ENCODE measurements around the gene BMPER.

DNA sequence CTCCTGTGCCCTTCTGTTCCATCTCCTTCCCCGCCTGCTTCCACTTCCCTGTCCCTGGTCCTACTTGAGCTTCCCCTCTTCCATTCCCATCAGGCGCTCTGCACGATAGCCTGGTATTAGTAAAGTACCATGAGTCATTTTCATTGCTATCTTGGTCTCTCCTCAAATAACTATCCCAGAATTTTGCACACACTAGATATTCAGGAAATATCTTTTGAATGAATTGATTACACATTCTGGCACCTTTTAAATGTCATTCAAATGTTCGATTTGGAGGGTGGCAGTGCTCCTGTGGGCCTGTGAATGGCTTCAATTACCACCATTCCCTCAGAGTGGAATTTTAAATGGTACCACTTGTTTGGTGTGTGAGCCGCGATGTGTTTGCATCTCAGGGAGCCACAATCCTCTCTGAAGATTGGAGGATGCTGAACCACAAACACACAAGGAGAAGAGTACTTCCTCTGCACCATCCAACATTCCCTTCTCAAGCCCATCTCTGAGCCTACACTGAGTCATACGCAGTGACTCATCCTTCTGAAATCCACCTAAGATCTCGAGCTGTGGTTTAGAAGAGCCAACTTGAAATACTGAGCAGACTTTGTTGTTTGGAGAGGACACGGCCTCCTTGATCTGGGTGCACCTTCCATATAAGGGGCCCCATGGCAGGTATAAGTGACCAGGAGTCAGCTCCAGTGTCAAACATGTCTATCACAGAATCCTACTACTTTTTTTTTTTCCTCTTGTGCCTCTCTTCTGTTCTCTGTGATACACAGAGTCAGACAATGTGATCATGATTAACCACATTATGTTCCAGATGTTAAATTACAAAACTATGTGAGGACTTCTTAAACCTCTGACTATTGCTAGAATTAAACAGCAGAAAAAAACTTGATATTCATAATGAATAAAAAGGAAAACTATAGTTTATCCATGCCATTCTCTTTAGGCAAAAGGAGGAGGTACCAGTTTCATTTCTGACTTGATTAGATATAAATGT lies 81.9 kb downstream of the BMPER start:
- TF ChIP-seq, protein P1, sequence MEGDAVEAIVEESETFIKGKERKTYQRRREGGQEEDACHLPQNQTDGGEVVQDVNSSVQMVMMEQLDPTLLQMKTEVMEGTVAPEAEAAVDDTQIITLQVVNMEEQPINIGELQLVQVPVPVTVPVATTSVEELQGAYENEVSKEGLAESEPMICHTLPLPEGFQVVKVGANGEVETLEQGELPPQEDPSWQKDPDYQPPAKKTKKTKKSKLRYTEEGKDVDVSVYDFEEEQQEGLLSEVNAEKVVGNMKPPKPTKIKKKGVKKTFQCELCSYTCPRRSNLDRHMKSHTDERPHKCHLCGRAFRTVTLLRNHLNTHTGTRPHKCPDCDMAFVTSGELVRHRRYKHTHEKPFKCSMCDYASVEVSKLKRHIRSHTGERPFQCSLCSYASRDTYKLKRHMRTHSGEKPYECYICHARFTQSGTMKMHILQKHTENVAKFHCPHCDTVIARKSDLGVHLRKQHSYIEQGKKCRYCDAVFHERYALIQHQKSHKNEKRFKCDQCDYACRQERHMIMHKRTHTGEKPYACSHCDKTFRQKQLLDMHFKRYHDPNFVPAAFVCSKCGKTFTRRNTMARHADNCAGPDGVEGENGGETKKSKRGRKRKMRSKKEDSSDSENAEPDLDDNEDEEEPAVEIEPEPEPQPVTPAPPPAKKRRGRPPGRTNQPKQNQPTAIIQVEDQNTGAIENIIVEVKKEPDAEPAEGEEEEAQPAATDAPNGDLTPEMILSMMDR (IDR thresholded peaks at IDR 0.05): no peak
- TF ChIP-seq, protein P2, sequence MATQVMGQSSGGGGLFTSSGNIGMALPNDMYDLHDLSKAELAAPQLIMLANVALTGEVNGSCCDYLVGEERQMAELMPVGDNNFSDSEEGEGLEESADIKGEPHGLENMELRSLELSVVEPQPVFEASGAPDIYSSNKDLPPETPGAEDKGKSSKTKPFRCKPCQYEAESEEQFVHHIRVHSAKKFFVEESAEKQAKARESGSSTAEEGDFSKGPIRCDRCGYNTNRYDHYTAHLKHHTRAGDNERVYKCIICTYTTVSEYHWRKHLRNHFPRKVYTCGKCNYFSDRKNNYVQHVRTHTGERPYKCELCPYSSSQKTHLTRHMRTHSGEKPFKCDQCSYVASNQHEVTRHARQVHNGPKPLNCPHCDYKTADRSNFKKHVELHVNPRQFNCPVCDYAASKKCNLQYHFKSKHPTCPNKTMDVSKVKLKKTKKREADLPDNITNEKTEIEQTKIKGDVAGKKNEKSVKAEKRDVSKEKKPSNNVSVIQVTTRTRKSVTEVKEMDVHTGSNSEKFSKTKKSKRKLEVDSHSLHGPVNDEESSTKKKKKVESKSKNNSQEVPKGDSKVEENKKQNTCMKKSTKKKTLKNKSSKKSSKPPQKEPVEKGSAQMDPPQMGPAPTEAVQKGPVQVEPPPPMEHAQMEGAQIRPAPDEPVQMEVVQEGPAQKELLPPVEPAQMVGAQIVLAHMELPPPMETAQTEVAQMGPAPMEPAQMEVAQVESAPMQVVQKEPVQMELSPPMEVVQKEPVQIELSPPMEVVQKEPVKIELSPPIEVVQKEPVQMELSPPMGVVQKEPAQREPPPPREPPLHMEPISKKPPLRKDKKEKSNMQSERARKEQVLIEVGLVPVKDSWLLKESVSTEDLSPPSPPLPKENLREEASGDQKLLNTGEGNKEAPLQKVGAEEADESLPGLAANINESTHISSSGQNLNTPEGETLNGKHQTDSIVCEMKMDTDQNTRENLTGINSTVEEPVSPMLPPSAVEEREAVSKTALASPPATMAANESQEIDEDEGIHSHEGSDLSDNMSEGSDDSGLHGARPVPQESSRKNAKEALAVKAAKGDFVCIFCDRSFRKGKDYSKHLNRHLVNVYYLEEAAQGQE (IDR thresholded peaks at IDR 0.05; ENCODE audit: insufficient read depth in 1 of 2, low read depth in 2 of 2, low read length in 1 of 2): no peak
- TF ChIP-seq POLR2AphosphoS5 (IDR thresholded peaks at IDR 0.05; ENCODE audit: low read depth, low read length) (no peak), TCF7L2 (IDR thresholded peaks at IDR 0.05; ENCODE audit: low read depth, low read length) (no peak), SIN3A (IDR thresholded peaks at IDR 0.05; ENCODE audit: borderline replicate concordance, insufficient read depth, low read depth, low read length) (no peak)
